ENCODE data around the gene PXDC1.
"Not testable (repeated sequence)": the region's sequence is repeated elsewhere in the genome, so short reads cannot be mapped to it uniquely, and the experiment has no call there.

Gene PXDC1

DNA sequence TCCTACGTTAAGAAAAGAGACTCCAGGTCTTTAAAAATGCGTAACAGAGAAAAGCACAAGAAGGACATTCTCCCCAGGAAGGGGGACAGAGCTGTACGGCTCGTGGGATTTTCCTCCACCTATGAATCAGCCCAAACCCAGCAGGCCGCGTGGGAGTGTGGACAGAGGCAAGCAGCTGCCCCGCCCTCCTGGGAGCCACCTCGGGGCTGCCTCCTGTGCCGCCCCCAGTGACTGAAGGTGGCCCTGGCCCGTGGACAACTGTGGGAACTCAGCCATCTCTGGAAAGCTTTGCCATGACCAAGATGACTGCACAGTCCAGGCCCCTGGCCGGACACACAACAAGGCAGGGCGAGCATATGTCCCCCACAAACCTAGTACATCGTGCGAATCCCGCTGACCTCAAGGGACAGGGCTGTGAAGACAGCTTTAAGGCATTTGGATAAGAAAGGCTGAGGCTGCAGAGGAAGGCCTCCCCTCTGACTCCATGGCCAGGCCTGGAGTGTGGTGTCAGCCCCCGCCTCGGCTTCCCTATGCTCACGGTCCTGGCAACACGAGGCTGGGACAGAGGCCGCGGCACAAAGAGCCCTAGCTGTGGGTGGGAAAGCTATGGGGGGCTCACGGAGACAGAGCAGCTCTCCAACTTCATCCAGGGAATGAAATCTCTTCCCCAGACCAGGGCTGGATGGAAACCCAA, 26.9 kb downstream of the PXDC1 start:
- no peak for DNase-seq
- in situ Hi-C loops (cut with HindIII; ENCODE audit: low pct_ligation_motif_present, low pct_unique_long_range_greater_than_20kb, low sequenced_read_pairs): no loop called here

DNA sequence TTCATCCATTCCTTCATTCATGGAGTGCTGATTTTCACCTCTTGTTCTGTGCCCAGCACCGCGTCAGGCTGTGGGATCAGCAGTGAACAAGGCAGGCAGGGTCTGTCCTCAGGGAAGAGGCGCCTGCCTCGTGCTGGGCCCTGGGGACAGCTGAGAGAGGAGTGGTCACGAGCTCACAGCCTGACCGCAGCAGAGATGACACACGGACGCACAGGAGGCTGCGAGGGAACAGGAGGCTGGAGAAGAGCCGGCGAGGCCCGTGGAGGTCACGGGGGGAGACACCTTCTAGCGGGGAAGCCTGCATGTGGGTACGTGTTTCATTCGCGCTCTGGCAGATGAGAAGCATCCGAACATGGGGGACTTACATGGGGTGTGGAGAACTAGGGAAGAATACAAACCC, 27.5 kb downstream of the PXDC1 start:
- no peak for DNase-seq
- in situ Hi-C loops (cut with HindIII; ENCODE audit: low pct_ligation_motif_present, low pct_unique_long_range_greater_than_20kb, low sequenced_read_pairs): no loop called here

GRCh38 chr6:3723251-3723650, 28.3 kb downstream of the PXDC1 start:
- in situ Hi-C loops (cut with HindIII; ENCODE audit: low pct_ligation_motif_present, low pct_unique_long_range_greater_than_20kb, low sequenced_read_pairs): no loop called here
- no peak for DNase-seq

GRCh38 chr6:3722785-3723184, 28.7 kb downstream of the PXDC1 start:
- in situ Hi-C loops (cut with HindIII; ENCODE audit: low pct_ligation_motif_present, low pct_unique_long_range_greater_than_20kb, low sequenced_read_pairs): no loop called here
- DNase-seq: no peak

GRCh38 chr6:3721810-3722621, 29.5 kb downstream of the PXDC1 start:
- DNase-seq: no peak
- in situ Hi-C loops (cut with HindIII; ENCODE audit: low pct_ligation_motif_present, low pct_unique_long_range_greater_than_20kb, low sequenced_read_pairs): no loop called here

- DNase-seq; in situ Hi-C loops (cut with HindIII; ENCODE audit: low pct_ligation_motif_present, low pct_unique_long_range_greater_than_20kb, low sequenced_read_pairs): not testable (repeated sequence)
These were observed 30.7 kb downstream of the PXDC1 start for GRCh38 chr6:3720770-3721169.

GRCh38 chr6:3719462-3720308, 31.8 kb downstream of the PXDC1 start:
- DNase-seq: no peak
- in situ Hi-C loops (cut with HindIII; ENCODE audit: low pct_ligation_motif_present, low pct_unique_long_range_greater_than_20kb, low sequenced_read_pairs): no loop called here

GRCh38 chr6:3718407-3718806, 33.1 kb downstream of the PXDC1 start:
- DNase-seq: no peak
- in situ Hi-C loops (cut with HindIII; ENCODE audit: low pct_ligation_motif_present, low pct_unique_long_range_greater_than_20kb, low sequenced_read_pairs): no loop called here

GRCh38 chr6:3715285-3715684, 36.2 kb downstream of the PXDC1 start:
- in situ Hi-C loops (cut with HindIII; ENCODE audit: low pct_ligation_motif_present, low pct_unique_long_range_greater_than_20kb, low sequenced_read_pairs): no loop called here
- no peak for DNase-seq

GRCh38 chr6:3714768-3715167, 36.7 kb downstream of the PXDC1 start:
- in situ Hi-C loops (cut with HindIII; ENCODE audit: low pct_ligation_motif_present, low pct_unique_long_range_greater_than_20kb, low sequenced_read_pairs): no loop called here
- DNase-seq: no peak

DNA sequence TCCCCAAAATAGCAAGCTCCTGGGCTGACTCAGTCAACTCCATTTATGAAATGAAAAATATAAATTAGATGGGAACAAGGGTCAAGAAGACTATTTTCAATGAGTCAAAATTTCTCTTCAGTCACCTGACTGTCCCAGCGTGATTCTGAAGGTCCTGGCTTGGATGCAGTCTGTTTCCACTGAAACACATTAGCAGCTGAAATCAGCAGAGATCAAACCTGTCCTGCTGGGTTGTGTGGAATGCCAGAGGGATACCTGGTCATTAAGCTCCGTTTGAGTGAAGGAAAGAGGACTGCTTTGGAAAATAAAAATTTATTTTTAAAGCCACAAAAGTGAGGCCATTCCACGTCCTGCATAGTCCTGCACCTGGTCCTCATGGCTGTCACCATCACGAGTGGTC, 37.4 kb downstream of the PXDC1 start:
- DNase-seq: no peak
- in situ Hi-C loops (cut with HindIII; ENCODE audit: low pct_ligation_motif_present, low pct_unique_long_range_greater_than_20kb, low sequenced_read_pairs): no loop called here

DNA sequence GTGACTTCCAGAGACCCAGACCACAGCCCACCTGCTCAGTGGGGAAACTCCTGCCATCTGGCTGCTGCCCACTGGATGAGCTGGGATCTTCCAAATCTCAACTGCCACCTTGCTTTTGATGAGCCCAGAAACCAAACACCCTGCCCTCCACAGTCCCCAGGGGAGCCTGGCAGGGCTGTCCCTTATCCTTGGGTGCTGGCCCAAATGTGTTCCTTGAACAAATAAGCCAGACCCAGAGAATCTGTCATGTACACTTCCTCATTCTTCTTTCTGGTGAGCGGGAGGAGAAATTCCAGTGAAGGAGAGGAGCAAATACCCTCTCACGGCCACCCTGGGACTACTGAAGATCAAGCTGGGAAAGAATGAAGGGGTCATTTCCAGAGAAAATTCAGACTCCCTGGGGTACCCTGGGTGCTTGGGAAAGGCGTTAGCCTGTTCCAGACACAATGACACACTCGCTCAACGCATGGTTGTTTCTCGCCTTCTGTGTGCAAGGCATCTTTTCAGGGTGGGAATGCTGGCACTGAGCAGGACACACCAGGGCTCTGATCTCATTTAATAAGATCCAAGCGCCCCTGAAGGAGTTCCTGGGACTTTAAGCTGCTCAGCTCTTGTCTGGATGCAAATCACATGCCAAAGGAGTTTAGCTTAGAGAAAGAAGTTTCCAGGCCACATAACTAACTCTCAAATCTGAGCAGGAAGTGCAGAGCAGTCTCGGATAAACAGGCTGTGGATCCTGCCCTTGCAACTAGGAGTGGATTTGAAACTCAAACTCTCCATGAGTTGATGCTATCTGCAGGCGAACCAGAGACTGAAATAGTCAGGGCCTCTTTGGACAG, 38.5 kb downstream of the PXDC1 start:
- no peak for DNase-seq
- in situ Hi-C loops (cut with HindIII; ENCODE audit: low pct_ligation_motif_present, low pct_unique_long_range_greater_than_20kb, low sequenced_read_pairs): no loop called here

DNA sequence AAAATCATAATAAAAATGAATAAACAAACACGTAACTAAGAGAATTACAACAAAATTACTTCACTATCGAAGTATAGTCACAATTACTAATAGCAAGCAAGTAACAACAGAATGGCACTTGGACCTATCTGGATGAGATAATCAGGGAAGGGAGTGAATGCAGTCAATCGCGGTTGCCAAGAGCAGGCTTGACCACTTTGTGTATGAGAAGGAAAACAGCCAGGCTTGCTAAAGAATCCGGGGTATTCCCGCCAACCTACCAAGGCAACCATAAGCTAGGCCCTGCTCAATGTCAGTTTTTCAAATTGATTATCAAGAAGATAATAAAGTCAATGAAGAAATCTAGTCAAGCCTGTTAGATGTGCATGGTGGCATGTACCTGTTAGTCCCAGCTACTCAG, 39.7 kb downstream of the PXDC1 start:
- no peak for DNase-seq
- in situ Hi-C loops (cut with HindIII; ENCODE audit: low pct_ligation_motif_present, low pct_unique_long_range_greater_than_20kb, low sequenced_read_pairs): no loop called here

GRCh38 chr6:3710403-3710802, 41.1 kb downstream of the PXDC1 start:
- in situ Hi-C loops (cut with HindIII; ENCODE audit: low pct_ligation_motif_present, low pct_unique_long_range_greater_than_20kb, low sequenced_read_pairs): no loop called here
- no peak for DNase-seq

GRCh38 chr6:3708540-3708939, 43.0 kb downstream of the PXDC1 start:
- DNase-seq: no peak
- in situ Hi-C loops (cut with HindIII; ENCODE audit: low pct_ligation_motif_present, low pct_unique_long_range_greater_than_20kb, low sequenced_read_pairs): no loop called here

GRCh38 chr6:3707751-3708412, 43.6 kb downstream of the PXDC1 start:
- in situ Hi-C loops (cut with HindIII; ENCODE audit: low pct_ligation_motif_present, low pct_unique_long_range_greater_than_20kb, low sequenced_read_pairs): no loop called here
- DNase-seq: no peak

GRCh38 chr6:3707024-3707423, 44.5 kb downstream of the PXDC1 start:
- no peak for DNase-seq
- in situ Hi-C loops (cut with HindIII; ENCODE audit: low pct_ligation_motif_present, low pct_unique_long_range_greater_than_20kb, low sequenced_read_pairs): no loop called here

GRCh38 chr6:3706547-3706946, 45.0 kb downstream of the PXDC1 start:
- no peak for DNase-seq
- in situ Hi-C loops (cut with HindIII; ENCODE audit: low pct_ligation_motif_present, low pct_unique_long_range_greater_than_20kb, low sequenced_read_pairs): no loop called here
